Mesothelial cell of epicardium (in vitro differentiated cells): Measurements from ENCODE around the gene PRG2. TPM values are rescaled to one million over a fixed set of nuclear protein-coding genes. Genes with fewer than 3 reads are reported as not detected.
"Not testable (repeated sequence)": the region's sequence is repeated elsewhere in the genome, so short reads cannot be mapped to it uniquely, and the experiment has no call there.

Experiments
- DNase-seq, 2 experiments: peaks; one replicate each; pipeline ENCODE4 v3.0.0; 2021; ENCODE audit warnings: low spot score in 2 of 2; ENCODE audit not compliant: unreplicated experiment in 2 of 2
- H3K27ac Mint-ChIP-seq: 2 replicates; pipeline ENCODE4 v1.8.0; 2021; ENCODE audit warnings: mixed read lengths
- H3K27me3 Mint-ChIP-seq: 2 replicates; pipeline ENCODE4 v1.8.0; 2021; ENCODE audit warnings: low read depth, mixed read lengths
- H3K36me3 Mint-ChIP-seq: 2 replicates; pipeline ENCODE4 v1.8.0; 2021; ENCODE audit warnings: mixed read lengths
- H3K4me1 Mint-ChIP-seq: 2 replicates; pipeline ENCODE4 v1.8.0; 2021; ENCODE audit warnings: mixed read lengths
- H3K4me3 Mint-ChIP-seq: 2 replicates; pipeline ENCODE4 v1.8.0; 2021; ENCODE audit warnings: mild to moderate bottlenecking, moderate library complexity, mixed read lengths
- H3K9me3 Mint-ChIP-seq: 2 replicates; pipeline ENCODE4 v1.8.0; 2021; ENCODE audit warnings: mixed read lengths
- total RNA-seq: library from RNA; stranded (reverse); gene quantifications from 3 replicates; pipeline ENCODE4 v1.2.1, GENCODE V29; 2021
- TF ChIP-seq, protein P1 (sequence below): fragments of 200-600 bp; sonication (generic); IDR thresholded peaks from one replicate; pipeline ENCODE4 v1.5.0; 2021; ENCODE audit warnings: antibody characterized with exemption; ENCODE audit not compliant: unreplicated experiment

Gene PRG2
- total RNA-seq, 1 donor from 2014 or later = not detected

- no peak overlapping the region for H3K4me3 Mint-ChIP-seq
- no peak overlapping the region for H3K27ac Mint-ChIP-seq
- TF ChIP-seq, protein P1, sequence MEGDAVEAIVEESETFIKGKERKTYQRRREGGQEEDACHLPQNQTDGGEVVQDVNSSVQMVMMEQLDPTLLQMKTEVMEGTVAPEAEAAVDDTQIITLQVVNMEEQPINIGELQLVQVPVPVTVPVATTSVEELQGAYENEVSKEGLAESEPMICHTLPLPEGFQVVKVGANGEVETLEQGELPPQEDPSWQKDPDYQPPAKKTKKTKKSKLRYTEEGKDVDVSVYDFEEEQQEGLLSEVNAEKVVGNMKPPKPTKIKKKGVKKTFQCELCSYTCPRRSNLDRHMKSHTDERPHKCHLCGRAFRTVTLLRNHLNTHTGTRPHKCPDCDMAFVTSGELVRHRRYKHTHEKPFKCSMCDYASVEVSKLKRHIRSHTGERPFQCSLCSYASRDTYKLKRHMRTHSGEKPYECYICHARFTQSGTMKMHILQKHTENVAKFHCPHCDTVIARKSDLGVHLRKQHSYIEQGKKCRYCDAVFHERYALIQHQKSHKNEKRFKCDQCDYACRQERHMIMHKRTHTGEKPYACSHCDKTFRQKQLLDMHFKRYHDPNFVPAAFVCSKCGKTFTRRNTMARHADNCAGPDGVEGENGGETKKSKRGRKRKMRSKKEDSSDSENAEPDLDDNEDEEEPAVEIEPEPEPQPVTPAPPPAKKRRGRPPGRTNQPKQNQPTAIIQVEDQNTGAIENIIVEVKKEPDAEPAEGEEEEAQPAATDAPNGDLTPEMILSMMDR = no peak
- H3K4me1 Mint-ChIP-seq = peaks cover 3% of the 10 kb centered on the region
- DNase-seq = no peak
- peaks cover 22% of the 10 kb centered on the region for H3K27me3 Mint-ChIP-seq
- H3K9me3 Mint-ChIP-seq = no peaks in the 10 kb centered on the region
- H3K36me3 Mint-ChIP-seq = no peaks in the 10 kb centered on the region
Observed at GRCh38 chr11:57361926-57362325, 28.5 kb downstream of the PRG2 start.

DNA sequence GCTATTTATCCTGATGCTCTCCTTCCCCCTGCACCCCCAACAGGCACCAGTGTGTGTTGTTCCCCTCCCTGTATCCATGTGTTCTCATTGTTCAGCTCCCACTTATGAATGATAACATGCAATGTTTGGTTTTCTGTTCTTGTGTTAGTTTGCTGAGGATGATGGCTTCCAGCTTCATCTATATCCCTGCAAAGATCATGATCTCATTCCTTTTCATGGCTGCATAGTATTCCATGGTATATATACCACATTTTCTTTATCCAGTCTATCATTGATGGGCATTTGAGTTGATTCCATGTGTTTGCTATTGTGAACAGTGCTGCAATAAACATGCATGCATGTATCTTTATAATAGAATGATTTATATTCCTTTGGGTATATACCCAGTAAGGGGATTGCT, 29.0 kb downstream of the PRG2 start:
- H3K27me3 Mint-ChIP-seq = peaks cover 19% of the 10 kb centered on the region
- H3K4me3 Mint-ChIP-seq, H3K9me3 Mint-ChIP-seq, H3K36me3 Mint-ChIP-seq, H3K27ac Mint-ChIP-seq, H3K4me1 Mint-ChIP-seq, DNase-seq: not testable (repeated sequence)

DNA sequence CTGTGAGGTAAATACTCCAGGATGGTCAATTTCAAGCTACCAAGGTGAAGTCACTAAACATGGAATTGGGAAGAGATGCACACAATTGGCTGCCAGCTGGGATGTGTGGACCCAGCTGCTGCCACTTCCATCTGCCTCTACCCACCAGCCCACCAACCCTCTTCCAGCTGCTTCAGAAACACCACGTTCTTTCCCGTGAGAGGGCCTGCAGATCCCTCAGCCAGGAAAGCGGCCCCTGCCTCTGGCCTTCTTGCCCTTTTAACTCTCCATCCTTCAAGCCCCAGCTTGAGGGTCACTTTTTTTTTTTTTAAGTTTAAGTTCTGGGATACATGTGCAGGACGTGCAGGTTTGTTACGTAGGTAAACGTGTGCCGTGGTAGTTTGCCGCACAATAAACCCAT, 29.5 kb downstream of the PRG2 start:
- Mint-ChIP-seq H3K27me3 (peaks cover 19% of the 10 kb centered on the region), H3K4me3 (no peak overlapping the region), H3K4me1 (peaks cover 3% of the 10 kb centered on the region), H3K36me3 (no peaks in the 10 kb centered on the region), H3K27ac (no peak overlapping the region), H3K9me3 (no peaks in the 10 kb centered on the region)
- TF ChIP-seq, protein P1 = no peak
- no peak for DNase-seq

DNA sequence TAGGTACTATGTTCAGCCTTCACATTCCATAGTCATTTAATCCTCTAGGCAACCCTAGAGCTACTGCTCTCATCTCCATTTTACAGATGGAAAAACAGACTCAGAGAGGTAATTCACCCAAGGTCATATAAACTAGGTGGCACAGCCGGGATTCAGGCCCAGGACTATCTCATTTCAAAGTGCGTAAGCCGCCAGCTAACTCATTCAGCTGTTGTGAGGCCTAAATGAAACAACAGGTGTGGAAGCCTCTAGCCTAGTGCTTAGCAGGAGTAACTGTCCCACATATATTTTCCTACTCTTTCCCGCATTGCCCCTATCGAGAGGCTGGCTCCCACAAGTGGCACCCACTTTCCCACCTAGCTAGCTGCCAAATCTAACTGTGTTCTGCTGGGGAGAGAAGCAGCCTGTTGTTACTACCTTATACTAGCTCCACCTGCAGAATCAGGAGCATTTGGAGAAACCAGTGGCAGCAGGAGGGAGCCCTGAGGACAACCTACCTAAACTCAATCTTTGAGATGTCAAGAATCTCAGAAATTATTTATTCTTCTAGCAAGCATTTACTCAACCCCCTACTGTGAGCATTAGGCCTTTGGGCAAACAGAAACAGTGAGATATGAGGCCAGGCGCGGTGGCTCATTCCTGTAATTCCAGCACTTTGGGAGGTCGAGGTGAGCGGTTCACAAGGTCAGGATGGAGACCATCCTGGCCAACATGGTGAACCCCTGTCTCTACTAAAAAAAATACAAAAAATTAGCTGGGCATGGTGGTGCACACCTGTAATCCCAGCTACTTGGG, 30.4 kb downstream of the PRG2 start:
- Mint-ChIP-seq H3K27ac (no peak overlapping the region), H3K9me3 (no peaks in the 10 kb centered on the region), H3K4me3 (no peak overlapping the region), H3K36me3 (no peaks in the 10 kb centered on the region), H3K4me1 (peaks cover 3% of the 10 kb centered on the region), H3K27me3 (peaks cover 19% of the 10 kb centered on the region)
- TF ChIP-seq, protein P1 = no peak
- no peak for DNase-seq

- no peaks in the 10 kb centered on the region for H3K36me3 Mint-ChIP-seq
- H3K27ac Mint-ChIP-seq = no peak overlapping the region
- TF ChIP-seq, protein P1 = no peak
- H3K4me3 Mint-ChIP-seq = no peak overlapping the region
- no peak for DNase-seq
- no peaks in the 10 kb centered on the region for H3K9me3 Mint-ChIP-seq
- H3K4me1 Mint-ChIP-seq = peaks cover 3% of the 10 kb centered on the region
- peaks cover 15% of the 10 kb centered on the region for H3K27me3 Mint-ChIP-seq
Observed at GRCh38 chr11:57359396-57359795, 31.1 kb downstream of the PRG2 start.

DNA sequence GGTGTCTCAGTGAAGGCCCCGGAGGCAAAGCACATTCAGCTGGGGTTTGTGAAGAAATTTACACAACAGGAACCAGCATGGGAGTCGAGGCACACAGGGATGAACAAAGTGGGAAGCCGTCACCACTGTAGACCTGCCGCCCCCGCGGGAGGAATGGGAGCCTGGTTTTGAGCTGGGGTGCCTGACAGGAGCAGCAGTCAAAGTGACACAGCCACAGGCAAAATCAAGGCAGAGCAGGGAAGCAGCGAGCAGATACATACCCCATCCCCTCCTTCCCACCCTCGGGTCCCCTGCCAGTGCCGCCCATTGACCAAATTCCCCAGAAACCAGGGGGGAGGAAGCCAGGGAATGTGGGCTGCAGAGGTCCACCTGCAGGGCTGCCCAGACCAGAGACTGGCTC, 31.5 kb downstream of the PRG2 start:
- TF ChIP-seq, protein P1 = no peak
- no peak overlapping the region for H3K27ac Mint-ChIP-seq
- no peaks in the 10 kb centered on the region for H3K9me3 Mint-ChIP-seq

More for the DNA sequence above, 31.5 kb downstream of the PRG2 start:
- Mint-ChIP-seq H3K4me3 (no peak overlapping the region), H3K36me3 (no peaks in the 10 kb centered on the region), H3K27me3 (peaks cover 11% of the 10 kb centered on the region), H3K4me1 (peaks cover 3% of the 10 kb centered on the region)
- DNase-seq = no peak
